M059J (cell line): ENCODE results near the gene VSTM4. TPM values are rescaled to one million over a fixed set of nuclear protein-coding genes. Genes with fewer than 3 reads are reported as not detected.

Experiments
- DNase-seq: peaks from one replicate; pipeline ENCODE4 v3.0.0-alpha.2; 2012; ENCODE audit warnings: low read depth
- total RNA-seq: library from RNA; depleted of rRNA; stranded (reverse); fragments of >200 nt; shearing (Covaris generic); gene quantifications from 2 replicates; pipeline ENCODE4 v1.2.3, GENCODE V29; 2014

VSTM4 gene
- total RNA-seq, 1 experiment from 2014 or later: not detected

DNA sequence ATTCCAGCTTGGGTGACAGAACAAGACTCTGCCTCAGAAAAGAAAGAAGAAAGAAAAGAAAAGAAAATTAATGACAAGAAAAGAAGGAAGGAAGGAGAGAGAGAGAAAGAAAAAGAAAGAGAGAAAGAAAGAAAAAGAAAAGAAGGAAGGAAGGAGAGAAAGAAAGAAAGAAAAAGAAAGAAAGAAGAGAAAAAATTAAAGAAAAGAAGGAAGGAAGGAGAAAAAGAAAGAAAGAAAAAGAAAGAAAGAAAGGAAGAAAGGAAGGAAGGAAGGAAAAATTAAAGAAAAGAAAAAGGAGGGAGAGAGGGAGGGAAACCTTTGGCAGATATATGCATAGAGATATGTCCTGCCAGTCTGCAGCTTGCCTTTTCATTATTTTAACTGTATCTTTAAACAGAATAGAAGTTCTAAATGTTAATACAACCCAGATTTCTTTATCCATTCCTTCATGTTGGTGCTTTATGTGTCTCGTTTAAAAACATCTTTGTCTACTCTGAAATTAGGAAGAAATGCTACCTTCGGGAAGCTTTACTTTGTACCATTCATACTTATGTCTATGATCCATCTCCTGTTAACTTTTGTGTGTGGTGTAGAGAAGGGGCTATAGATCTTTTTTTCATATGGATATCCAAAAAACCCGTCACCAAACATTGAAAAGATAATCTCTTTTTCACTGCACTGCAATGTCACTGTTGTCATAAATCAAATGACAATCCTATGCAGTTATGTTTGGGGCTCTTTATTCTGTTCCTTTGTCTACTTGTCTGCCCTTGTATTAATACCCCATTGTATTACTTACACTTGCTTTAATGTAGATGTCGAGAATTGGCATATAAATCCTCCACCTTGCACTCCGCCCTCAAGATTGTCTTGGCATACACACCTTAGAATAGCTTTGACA lies 70.8 kb downstream of the VSTM4 start:
- no peak for DNase-seq

DNA sequence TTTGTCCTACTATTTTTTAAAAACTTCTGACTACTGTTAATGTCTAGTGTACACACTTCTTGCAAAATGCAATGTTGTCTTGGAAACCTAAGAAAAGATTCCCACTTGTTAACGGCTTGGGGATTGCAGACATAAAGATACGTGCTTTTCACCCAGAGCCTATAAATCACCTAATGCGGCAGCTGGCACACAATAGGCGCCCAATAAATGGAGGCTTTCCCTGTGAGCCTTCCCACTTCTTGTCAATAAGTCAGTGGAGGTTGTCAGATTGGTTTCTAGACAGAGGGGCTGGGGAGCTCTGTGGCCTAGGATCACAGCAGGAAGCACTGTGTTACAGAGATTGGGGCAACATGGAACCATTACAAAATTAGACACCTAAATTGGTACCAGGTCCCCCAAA lies 74.7 kb downstream of the VSTM4 start:
- no peak for DNase-seq

DNA sequence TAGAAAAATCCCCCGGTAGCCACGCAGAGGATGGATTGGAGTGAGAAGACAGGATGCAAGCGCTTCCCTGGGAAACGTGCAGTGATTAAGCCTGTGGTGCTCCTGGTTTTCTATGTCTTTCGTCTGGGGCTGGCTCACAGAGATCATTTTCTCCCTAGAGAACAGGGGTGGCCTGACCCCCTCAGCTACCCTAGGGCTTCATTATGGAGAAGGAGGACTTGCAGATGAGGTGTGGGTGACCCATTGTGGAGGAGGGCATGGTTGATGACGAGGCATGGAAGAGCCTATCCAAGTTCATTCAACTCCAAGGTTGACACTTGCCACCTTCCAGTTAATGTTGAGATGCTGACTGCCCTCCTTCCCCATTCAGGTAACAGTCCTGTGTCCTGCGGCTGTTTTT lies 75.9 kb downstream of the VSTM4 start:
- DNase-seq: no peak

DNA sequence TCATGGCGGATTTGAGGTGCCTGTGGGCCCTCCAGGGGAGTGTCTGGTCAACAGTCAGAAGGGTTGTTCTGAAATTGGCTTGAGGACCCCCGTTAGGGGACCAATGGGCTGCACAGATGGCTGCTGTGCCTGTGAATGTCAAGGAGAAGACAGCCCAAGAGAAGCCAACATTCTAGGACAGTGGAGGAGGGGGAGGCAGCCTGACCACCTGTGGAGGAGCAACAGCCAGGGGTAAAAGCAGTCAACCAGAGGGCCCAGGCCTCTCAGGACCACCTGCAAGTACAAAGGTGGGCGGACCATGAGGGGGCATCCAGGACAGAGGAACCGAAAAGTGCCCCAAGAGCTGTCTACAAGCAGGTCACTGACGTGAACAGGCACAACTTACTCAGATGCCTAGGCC lies 76.6 kb downstream of the VSTM4 start:
- no peak for DNase-seq

DNA sequence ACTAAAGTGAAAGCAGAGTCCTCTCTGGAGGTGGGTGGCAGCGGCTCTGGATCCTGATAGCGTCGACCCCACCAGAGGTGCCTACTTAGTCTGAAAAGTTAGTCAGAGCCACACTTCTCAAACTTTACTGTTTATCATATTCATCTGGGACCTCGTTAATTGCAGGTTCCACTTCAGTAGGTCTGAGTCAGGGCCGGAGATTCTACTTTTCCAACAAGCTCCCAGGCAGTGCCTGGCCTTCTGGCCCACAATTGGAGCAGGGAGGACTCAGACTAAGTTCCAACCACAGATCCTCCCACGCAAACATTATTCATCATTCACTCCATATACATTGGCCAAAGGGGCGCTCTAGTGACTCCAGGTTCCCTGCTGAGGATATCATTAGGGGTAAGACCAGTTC lies 78.1 kb downstream of the VSTM4 start:
- peak; percentile 52 for DNase-seq

DNA sequence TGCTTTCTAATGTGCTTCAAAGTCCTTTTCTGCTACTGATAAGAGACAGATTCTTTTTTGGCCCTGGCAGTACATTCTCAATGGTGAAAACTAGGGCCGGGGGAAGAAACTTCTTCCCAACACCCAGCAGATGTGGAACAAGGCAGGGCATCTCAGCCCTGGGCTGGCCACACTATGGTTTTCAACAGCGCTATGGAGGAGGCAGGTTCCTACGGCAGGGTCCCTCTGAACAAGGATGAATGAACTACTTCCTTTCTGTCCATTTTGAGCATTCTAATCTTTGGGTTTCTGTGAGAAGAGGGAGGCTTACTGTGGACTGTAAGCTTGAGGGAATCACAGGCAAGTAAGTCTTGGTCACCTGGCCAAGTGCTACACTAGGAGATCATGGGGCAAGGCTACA lies 78.7 kb downstream of the VSTM4 start:
- no peak for DNase-seq

DNA sequence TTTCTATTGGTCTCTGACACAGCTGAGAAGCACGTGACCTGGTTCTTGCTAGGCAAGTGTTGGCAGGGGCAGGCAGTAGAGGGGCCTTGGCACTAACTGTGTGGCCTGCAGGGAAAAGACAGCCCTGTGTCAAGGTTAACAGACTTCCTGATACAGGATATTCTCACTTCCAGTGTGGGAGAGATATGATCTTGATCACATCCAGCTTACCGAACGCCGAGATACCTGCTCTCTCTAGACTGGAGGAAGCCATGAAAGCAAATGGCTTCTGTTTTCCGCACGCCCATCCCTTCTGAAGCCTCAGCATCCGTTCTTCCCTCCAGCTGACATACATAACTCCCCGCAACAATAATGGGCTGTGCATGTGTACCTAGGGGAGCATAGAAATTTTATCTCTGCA lies 79.4 kb downstream of the VSTM4 start:
- DNase-seq: no peak

DNA sequence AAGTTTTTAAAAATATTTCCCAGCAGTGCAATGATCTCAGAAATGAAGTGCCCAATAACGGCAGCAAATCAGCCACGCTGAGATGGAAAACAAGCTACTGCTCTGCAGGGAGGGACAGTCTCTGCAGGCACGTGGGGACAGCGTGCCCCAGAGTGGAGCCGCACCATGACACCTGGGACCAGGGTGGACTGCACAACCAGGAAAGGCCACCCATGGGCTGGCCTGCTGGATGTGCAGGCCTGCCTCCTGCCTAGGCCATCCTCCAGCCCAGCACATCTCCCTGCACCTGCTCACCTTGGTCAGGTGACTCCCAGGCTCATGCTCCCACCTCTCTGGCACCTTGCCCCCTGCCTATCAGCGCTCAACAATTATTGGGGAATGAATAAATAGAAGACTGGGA lies 80.4 kb downstream of the VSTM4 start:
- DNase-seq: no peak

DNA sequence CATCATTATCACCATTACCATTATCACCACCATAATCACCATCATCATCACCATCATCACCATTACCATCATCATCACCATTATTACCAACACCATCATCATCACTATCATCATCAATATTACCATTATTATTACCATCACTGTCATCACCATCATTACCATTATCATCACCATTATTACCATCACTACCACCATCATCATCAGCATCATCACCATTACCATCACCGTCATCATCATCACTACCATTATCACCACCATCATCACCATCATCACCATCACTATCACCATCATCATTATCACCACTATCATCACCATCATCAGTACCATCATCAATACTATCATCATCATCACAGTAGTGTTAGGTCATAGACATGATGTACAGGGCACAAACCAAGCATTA lies 81.4 kb downstream of the VSTM4 start:
- no peak for DNase-seq

DNA sequence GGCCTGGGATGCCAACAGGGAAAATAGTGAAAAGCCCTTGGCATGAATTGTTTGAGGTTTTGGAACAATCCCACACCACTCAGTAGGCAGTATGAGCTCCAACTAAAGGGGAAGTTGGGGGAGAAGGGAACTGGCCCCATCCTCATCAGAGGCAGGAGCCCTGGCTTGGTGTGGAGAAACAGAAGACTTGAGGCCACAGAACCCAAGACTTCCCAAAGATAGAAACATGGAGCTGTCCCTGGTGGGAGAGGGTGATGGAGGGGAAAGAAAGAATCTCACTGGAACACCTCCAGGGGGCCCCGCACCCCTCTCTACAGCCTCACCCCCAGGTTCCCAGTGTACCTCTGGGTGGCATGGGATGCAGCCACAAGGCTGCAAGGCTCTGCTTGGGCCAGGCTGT lies 85.7 kb downstream of the VSTM4 start:
- no peak for DNase-seq

DNA sequence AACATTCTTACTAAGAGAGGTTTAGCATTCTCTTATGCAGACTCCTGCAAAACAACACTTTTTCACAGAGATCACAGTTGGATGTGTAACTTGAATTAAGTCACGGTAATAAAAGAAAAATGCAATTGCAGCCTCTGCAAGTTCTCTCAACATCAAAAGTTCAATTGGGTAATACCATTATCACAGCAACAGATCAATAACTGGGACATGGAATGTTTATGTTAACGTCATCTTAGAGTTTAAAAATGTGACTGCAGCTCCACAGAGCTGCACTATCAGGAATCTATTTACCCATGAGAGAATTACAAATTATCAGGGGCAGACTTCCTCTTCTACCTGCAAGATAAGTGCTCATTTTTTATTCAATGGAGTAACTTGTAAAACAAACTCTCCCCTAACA lies 86.7 kb downstream of the VSTM4 start:
- no peak for DNase-seq

DNA sequence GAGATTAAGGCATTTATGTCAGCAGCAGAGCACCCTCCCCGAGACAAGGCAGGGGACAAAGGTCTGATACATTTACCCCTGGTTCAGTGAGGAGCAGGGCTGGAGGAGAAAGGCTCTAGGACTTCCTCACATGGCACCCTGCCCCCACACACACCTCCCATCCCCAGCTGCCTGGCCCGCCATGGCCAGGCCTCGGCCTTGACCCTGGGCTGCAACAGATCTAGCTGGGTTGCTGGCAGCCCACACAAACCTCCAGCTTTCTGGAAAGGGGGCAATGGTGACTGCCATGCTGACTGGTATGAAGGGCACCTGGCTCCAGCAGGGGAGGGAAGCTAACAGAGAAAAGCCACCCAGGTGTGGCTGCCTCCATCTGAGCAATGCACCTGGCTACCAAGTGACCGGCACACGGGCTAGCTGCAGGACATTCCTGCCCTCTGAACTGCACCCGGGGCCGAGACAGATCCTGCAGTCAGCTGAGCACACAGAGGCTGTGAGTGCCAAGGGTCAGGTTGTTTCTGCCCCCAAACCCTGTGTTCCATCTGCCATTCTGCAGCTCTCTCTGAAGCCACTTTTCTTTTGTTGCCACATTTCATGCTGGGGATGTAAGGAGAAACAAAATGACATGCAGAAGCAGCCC lies 89.9 kb downstream of the VSTM4 start:
- DNase-seq: no peak

DNA sequence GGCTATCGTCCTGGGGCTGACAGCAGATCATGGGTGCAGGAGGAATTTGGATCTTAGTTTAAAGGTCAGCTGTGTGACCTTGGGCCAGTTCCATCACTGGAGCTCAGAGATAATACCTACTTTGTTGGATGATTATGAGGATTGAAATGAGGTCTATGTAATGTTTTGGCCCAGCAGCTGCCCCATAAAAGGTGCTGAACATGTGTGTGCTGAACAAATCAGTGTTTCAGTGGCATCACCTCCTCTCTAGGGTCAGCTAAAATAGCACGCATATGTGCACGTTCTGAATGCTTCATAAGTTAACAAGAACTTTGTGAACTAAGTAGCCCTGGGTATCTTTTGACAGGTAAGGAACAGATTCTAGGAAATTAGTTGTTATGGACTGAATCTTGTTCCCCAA lies 90.8 kb downstream of the VSTM4 start:
- DNase-seq: no peak

DNA sequence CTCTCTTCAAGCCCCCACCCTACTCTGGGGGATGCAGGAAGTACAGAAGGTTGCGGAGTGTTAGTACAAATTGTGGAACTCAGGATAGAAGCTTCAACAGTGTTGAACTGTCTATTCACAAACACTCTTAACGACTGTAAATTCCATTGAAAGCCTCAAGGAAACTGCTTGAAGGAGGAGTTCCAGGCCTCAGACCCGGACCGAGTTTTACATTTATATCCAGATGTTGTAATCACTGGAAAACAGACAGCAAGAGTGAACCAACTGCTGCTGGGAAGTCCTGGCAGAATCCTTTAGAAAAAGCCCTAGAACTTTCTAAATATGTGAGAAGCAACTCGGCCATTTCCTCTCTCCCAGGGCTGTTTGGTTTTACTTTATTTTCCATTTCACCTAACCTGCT lies 91.6 kb downstream of the VSTM4 start:
- no peak for DNase-seq

DNA sequence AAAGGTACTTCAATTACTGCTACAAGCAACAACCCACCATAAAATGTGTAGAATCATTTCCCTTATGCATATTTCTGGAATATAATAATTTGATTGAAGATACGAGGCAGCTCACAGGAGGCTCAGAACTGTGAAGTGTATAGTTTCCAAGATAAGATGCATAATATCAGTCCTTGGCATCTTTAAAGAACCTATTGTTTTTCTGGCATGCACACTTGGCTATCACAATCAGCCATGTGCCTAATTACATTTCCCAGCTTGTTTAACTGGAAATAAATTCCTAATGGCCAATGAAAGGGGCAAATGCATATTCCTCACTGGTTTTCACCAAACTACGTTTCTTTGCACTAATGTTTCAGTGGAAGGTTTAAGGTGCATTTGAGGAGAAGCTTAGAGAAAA lies 92.3 kb downstream of the VSTM4 start:
- DNase-seq: no peak

DNA sequence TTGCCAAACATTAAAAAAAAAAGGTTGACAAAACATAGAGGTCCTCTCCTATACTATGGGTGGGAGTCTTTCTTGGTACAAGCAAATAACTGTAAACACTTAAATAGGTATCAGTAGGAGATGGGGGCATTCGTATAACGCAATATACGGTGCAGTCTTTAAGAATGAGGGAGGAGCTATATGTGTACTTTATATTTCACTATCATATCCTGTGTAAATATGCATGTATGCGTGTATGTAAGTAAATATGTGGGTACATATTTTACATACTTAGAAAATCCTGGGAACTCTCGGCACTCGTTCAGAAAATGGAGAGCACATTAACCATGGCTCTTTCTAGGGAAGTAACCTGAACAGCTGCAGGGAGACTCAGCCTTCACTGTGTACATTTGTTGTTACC lies 93.6 kb downstream of the VSTM4 start:
- no peak for DNase-seq

DNA sequence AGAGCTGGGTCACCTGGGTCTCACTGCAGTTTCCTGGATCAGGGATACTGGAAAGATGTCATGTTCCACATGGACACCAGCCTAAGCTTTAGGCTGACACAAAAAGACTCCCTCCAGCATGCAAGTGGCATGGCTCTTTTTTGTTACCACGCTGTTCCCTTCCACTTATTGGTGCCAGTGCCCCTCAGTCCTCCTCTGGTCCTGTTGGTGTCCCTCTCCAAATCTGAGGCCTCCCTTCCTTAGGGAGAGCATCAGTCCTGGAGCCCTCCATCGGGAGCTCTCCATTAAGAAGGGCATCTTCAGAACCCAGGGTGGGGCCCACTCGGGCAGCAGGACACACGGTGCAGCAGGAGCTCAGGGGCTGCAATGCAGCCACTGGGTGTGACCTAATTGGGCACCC lies 99.6 kb downstream of the VSTM4 start:
- DNase-seq: no peak

DNA sequence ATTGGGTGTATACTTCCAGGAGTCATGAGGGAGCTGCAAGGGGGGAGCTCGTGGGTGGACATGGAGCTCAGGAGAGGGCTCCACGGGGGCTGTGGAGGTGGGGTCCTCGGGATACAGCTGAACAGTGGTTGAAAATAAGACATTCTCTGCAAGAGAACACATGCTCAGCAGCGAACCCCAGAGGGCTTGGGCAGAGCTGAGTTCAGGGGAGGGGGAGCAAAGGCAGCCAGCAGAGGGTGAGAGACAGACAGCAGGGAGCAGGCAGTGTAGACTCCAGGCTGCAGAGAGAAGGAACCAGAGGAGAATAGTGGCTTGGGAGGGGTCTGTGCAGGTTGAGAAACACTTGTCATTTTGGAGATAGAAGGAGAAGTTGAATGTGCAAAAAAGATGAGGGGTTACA lies 102.7 kb downstream of the VSTM4 start:
- no peak for DNase-seq

DNA sequence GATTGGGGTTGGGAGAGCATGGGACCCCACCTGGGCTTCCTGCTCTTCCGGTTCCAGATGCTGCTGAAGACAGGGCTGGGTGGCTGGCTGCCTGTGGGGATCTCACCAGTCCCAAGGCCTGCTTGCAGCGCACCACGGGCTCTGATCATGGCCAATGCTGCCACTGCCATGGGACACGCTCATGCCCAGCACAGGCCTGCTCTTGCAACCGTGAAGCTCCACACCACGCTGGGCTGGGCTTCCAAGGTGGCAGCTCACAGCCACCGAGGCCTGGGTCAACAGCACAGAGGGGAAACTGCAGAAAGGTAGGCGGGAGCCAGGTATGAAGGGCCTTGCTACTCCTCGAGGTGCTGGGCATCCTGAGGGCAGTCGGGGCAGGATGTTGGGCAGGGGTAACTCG lies 103.6 kb downstream of the VSTM4 start:
- no peak for DNase-seq

DNA sequence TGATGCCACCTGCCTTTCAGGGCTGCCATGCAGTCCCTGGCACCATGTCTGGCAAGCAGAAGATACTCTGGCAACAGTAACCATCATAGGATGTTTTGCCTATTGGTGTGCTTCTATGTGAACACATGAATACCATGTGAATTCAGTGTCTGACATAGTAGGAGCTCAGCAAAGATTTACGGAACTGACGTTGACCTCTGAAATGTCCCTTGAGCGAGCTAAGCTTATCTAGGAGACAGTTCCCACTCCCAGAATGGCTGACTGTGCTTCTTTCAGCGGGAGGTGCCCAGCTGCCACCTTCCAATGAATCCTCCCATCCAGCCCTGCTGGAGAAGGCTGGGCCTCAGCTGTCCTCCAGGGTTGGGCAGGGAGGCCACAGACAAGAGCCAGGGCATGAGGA lies 104.5 kb downstream of the VSTM4 start:
- no peak for DNase-seq

DNA sequence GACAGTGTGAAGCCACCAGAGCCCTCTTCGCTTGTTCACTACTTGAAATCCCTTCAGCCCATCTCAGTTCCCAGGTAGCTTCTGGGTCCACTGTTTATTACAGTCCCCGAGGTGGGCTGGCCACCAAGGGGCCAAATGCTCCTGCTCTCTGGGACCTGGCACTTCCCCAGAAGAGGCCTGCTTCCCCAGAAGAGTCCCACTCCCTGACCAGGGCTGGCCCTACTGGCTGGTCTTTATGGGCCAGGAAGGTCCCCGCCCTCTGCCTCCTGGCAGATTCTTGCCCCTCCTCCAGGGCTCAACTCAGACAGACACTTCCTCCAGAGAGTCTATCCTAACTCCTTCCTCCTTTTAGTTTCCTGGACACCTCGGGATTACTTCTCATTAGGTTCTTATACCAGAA lies 105.0 kb downstream of the VSTM4 start:
- DNase-seq: no peak

DNA sequence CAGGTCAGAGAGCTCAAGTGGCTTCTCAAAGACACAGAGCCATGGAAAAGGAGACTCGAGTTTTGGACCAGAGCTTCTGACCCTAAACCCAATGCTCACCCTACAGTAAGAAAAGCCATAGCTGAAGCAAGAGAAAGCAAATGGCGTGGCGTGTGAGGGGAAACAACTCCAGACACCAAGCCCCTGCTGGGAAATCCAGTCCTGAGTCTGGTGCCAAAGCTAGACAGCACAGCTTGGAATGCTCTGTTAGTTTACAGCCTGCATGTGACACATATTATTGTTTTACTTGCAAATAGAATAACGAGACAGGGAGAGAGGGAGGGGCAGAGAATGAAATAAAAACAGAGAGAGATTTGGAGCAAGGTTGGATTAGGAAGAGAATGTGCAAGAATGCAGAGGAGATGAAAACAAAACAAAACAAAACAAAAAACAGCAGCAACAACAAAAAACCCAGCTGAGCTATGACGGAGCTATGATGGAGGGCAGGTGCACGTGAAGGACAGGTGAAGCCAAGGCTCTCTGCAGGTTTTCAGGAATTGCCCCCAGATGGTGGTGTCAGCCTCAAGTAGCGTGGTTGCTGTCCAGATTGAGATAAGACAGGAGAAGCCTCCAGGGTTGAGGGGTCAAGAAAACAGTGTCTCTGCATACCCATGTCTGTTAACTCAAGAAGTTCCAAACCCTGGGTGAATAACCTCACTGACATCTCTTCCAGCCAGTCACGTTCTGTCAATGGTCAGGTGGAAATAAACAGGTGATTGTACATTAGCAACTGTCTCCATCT lies 105.9 kb downstream of the VSTM4 start:
- no peak for DNase-seq
